Loucy (cell line): Measurements from ENCODE around the gene FMR1.

Experiments
- H2AFZ ChIP-seq: fragments of 200-600 bp; sonication (generic); 2 replicates; pipeline ENCODE4 v1.6.0; 2016; ENCODE audit warnings: antibody characterized with exemption, mild to moderate bottlenecking, low read length, moderate library complexity
- H3F3A ChIP-seq: fragments of 200-600 bp; 2 replicates; pipeline ENCODE4 v1.6.0; 2016; ENCODE audit warnings: antibody characterized with exemption, low read depth, mild to moderate bottlenecking
- H3K27me3 ChIP-seq: fragments of 200-600 bp; sonication (generic); 2 replicates; pipeline ENCODE4 v1.6.1; 2014; ENCODE audit warnings: low read length, mild to moderate bottlenecking; ENCODE audit not compliant: insufficient read depth, poor library complexity, severe bottlenecking
- H3K36me3 ChIP-seq: fragments of 200-600 bp; sonication (generic); 2 replicates; pipeline ENCODE4 v1.6.1; 2016; ENCODE audit warnings: low read length; ENCODE audit not compliant: insufficient read depth
- H3K4me1 ChIP-seq: fragments of 200-600 bp; sonication (generic); 2 replicates; pipeline ENCODE4 v1.5.1; 2014; ENCODE audit warnings: low read length, mild to moderate bottlenecking; ENCODE audit not compliant: insufficient read depth, poor library complexity, severe bottlenecking
- H3K4me2 ChIP-seq: fragments of 200-600 bp; sonication (generic); 2 replicates; pipeline ENCODE4 v1.6.0; 2014; ENCODE audit warnings: antibody characterized with exemption, low read length, low read depth, mild to moderate bottlenecking; ENCODE audit not compliant: poor library complexity, severe bottlenecking
- H3K4me3 ChIP-seq: fragments of 200-600 bp; sonication (generic); 2 replicates; pipeline ENCODE4 v1.5.1; 2014; ENCODE audit warnings: low read length, mild to moderate bottlenecking, mixed read lengths; ENCODE audit not compliant: poor library complexity, severe bottlenecking
- H3K79me2 ChIP-seq: fragments of 200-600 bp; sonication (generic); 2 replicates; pipeline ENCODE4 v1.6.1; 2014; ENCODE audit warnings: low read length; ENCODE audit not compliant: insufficient read depth
- H3K9ac ChIP-seq: fragments of 200-600 bp; sonication (generic); 2 replicates; pipeline ENCODE4 v1.6.0; 2014; ENCODE audit warnings: mild to moderate bottlenecking, low read depth, low read length, moderate library complexity; ENCODE audit not compliant: poor library complexity, severe bottlenecking
- H3K9me2 ChIP-seq: fragments of 200-600 bp; sonication (generic); replicated peaks from 2 replicates; pipeline ENCODE4 v1.6.1; 2016; ENCODE audit warnings: low read depth, low read length, mixed read lengths
- H3K9me3 ChIP-seq: fragments of 200-600 bp; sonication (generic); 2 replicates; pipeline ENCODE4 v1.6.1; 2014; ENCODE audit warnings: mild to moderate bottlenecking, antibody characterized with exemption, low read length, low read depth; ENCODE audit not compliant: insufficient read depth
- H4K20me1 ChIP-seq: fragments of 200-600 bp; sonication (generic); 2 replicates; pipeline ENCODE4 v1.6.0; 2014; ENCODE audit warnings: antibody characterized with exemption, low read length, mild to moderate bottlenecking; ENCODE audit not compliant: insufficient read depth, poor library complexity, severe bottlenecking
- CTCF ChIP-seq: fragments of 200-600 bp; sonication (generic); conservative IDR thresholded peaks from 2 replicates; pipeline ENCODE4 v1.5.1; 2014; ENCODE audit warnings: mild to moderate bottlenecking, antibody characterized with exemption, low read length
- EZH2phosphoT487 ChIP-seq: fragments of 200-600 bp; IDR thresholded peaks from 2 replicates; pipeline ENCODE4 v1.6.1; 2018; ENCODE audit warnings: antibody characterized with exemption, mild to moderate bottlenecking, moderate library complexity, borderline replicate concordance

Gene FMR1

GRCh38 chrX:147908106-147908505, 3.6 kb upstream of the FMR1 start:
- Histone ChIP-seq H3F3A (no peaks in the 10 kb centered on the region), H3K9me3 (no peaks in the 10 kb centered on the region), H3K36me3 (no peaks in the 10 kb centered on the region), H3K9me2 (no peaks in the 10 kb centered on the region), H3K4me2 (no peak overlapping the region), H4K20me1 (no peaks in the 10 kb centered on the region), H3K27me3 (no peaks in the 10 kb centered on the region), H3K79me2 (peaks cover 10% of the 10 kb centered on the region), H2AFZ (no peak overlapping the region), H3K4me1 (no peaks in the 10 kb centered on the region), H3K9ac (no peak overlapping the region), H3K4me3 (no peak overlapping the region)
- no peak for TF ChIP-seq EZH2phosphoT487
- no peak for TF ChIP-seq CTCF

GRCh38 chrX:147910607-147911006, 1.1 kb upstream of the FMR1 start:
- peak overlapping the region; percentile 72 for H3K4me2 ChIP-seq
- H4K20me1 ChIP-seq = peaks cover 24% of the 10 kb centered on the region
- H3K27me3 ChIP-seq = no peaks in the 10 kb centered on the region
- TF ChIP-seq CTCF = no peak
- no peak for TF ChIP-seq EZH2phosphoT487
- no peaks in the 10 kb centered on the region for H3F3A ChIP-seq
- H3K79me2 ChIP-seq = peaks cover 35% of the 10 kb centered on the region
- peaks cover 14% of the 10 kb centered on the region for H3K4me1 ChIP-seq
- H3K9me2 ChIP-seq = no peaks in the 10 kb centered on the region
- no peaks in the 10 kb centered on the region for H3K36me3 ChIP-seq
- H3K9me3 ChIP-seq = no peaks in the 10 kb centered on the region
- no peak overlapping the region for H2AFZ ChIP-seq
- peak overlapping the region; percentile 71 for H3K4me3 ChIP-seq
- peak overlapping the region; percentile 76 for H3K9ac ChIP-seq

GRCh38 chrX:147912093-147912801, 528 bp downstream of the FMR1 start:
- peaks cover 29% of the 10 kb centered on the region for H3K4me1 ChIP-seq
- no peaks in the 10 kb centered on the region for H3K9me3 ChIP-seq
- no peak for TF ChIP-seq CTCF
- no peak for TF ChIP-seq EZH2phosphoT487
- H3K4me2 ChIP-seq = peak overlapping the region; percentile 88
- no peaks in the 10 kb centered on the region for H3K36me3 ChIP-seq
- peaks cover 35% of the 10 kb centered on the region for H4K20me1 ChIP-seq
- peaks cover 51% of the 10 kb centered on the region for H3K79me2 ChIP-seq
- H3K27me3 ChIP-seq = no peaks in the 10 kb centered on the region
- H3K9me2 ChIP-seq = no peaks in the 10 kb centered on the region
- H2AFZ ChIP-seq = peak overlapping the region; percentile 84
- H3K4me3 ChIP-seq = peak overlapping the region; percentile 89
- H3F3A ChIP-seq = 0 out of 2 replicates have a peak, but pooled peaks cover 2% of the 10 kb centered on the region
- H3K9ac ChIP-seq = peak overlapping the region; percentile 86
